Measurements from ENCODE around the gene WWOX.

Gene WWOX

GRCh38 chr16:78894886-78895285, 795.4 kb downstream of the WWOX start:
- H3K36me3 Mint-ChIP-seq, result peaks cover 5% of the 10 kb centered on the region
- peaks cover 5% of the 10 kb centered on the region for H3K9me3 Mint-ChIP-seq (ENCODE audit: low read depth)
- H3K4me3 Mint-ChIP-seq, result no peak overlapping the region
- no peak overlapping the region for H3K27ac Mint-ChIP-seq
- peaks cover 3% of the 10 kb centered on the region for H3K4me1 Mint-ChIP-seq (ENCODE audit: low read depth)
- H3K27me3 Mint-ChIP-seq, result no peaks in the 10 kb centered on the region

GRCh38 chr16:78895681-78896080, 796.2 kb downstream of the WWOX start:
- H3K9me3 Mint-ChIP-seq (ENCODE audit: low read depth), result peaks cover 5% of the 10 kb centered on the region
- H3K4me1 Mint-ChIP-seq (ENCODE audit: low read depth), result no peaks in the 10 kb centered on the region
- no peak overlapping the region for H3K4me3 Mint-ChIP-seq
- peaks cover 5% of the 10 kb centered on the region for H3K36me3 Mint-ChIP-seq
- no peaks in the 10 kb centered on the region for H3K27me3 Mint-ChIP-seq
- no peak overlapping the region for H3K27ac Mint-ChIP-seq

GRCh38 chr16:78896280-78896679, 796.8 kb downstream of the WWOX start:
- Mint-ChIP-seq H3K4me3 (no peak overlapping the region), H3K27ac (no peak overlapping the region), H3K36me3 (peaks cover 5% of the 10 kb centered on the region), H3K27me3 (no peaks in the 10 kb centered on the region), H3K4me1 (ENCODE audit: low read depth) (no peaks in the 10 kb centered on the region), H3K9me3 (ENCODE audit: low read depth) (peaks cover 5% of the 10 kb centered on the region)

DNA sequence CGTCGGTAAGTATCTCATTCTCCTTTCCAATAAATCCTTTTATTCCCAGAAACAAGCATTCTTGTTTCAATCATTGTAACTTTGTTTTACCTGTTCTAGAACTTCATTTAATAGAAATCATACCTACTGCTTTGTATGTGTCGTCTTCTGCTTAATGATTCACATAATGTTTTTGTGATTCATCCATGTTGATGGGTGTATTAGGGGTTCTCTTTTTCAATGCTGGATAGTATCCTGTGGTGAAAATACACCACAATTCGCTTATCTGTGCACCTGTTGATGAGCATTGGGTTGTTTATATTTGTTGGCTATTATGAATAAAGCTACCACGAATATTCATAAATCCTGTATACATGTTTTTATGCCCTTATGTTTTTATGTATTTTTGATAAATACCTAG, 797.8 kb downstream of the WWOX start:
- Mint-ChIP-seq H3K4me3 (no peak overlapping the region), H3K27ac (no peak overlapping the region)

DNA sequence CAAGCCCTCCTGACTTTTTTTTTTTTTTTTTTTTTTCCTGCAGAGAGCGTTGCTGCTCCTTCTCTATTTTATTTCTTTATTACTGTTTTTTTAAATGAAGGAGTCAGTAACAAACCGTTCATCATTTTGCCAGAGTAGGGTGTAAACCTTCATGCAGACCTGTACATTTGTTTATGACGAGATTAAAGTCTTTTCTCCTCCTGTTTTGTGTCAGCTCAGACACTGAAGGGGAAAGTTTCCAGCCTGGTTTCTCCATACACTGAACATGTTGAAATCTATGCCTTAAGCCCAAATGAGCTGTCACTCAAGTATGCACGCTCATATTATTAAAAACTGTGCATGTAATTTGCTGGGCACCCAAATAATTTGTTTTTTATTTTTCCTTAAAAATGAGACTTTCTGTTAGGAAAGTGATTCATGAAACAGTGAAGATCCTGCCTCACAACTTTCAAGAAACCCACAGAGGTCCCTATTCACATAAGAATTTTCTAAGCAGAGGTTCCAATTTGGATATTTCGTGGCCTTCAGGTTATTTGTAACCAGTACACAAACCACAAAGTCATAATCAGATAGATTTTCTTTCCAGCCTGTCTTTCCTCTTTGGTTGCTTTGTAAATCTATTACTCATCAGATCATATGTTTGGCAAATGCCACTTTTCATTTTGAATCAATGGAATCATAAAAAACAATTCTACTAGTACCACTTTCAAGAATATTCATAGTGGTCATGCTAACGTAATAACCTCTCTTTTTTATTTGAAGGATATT, 800.8 kb downstream of the WWOX start:
- peaks cover 4% of the 10 kb centered on the region for H3K36me3 Mint-ChIP-seq
- H3K4me3 Mint-ChIP-seq, result no peak overlapping the region
- no peak overlapping the region for H3K27ac Mint-ChIP-seq
- H3K4me1 Mint-ChIP-seq (ENCODE audit: low read depth), result no peaks in the 10 kb centered on the region
- no peaks in the 10 kb centered on the region for H3K27me3 Mint-ChIP-seq
- no peaks in the 10 kb centered on the region for H3K9me3 Mint-ChIP-seq (ENCODE audit: low read depth)

More for the DNA sequence above, 797.8 kb downstream of the WWOX start:
- H3K9me3 Mint-ChIP-seq (ENCODE audit: low read depth), result peaks cover 5% of the 10 kb centered on the region
- H3K36me3 Mint-ChIP-seq, result peaks cover 5% of the 10 kb centered on the region
- no peaks in the 10 kb centered on the region for H3K4me1 Mint-ChIP-seq (ENCODE audit: low read depth)
- no peaks in the 10 kb centered on the region for H3K27me3 Mint-ChIP-seq

- Mint-ChIP-seq H3K9me3 (ENCODE audit: low read depth) (no peaks in the 10 kb centered on the region), H3K36me3 (peaks cover 2% of the 10 kb centered on the region), H3K4me3 (no peak overlapping the region), H3K27ac (no peak overlapping the region), H3K27me3 (no peaks in the 10 kb centered on the region), H3K4me1 (ENCODE audit: low read depth) (no peaks in the 10 kb centered on the region)
Observed at GRCh38 chr16:78900966-78901365, 801.5 kb downstream of the WWOX start.

GRCh38 chr16:78902321-78902720, 802.9 kb downstream of the WWOX start:
- H3K4me1 Mint-ChIP-seq (ENCODE audit: low read depth), result no peaks in the 10 kb centered on the region
- no peaks in the 10 kb centered on the region for H3K9me3 Mint-ChIP-seq (ENCODE audit: low read depth)
- no peak overlapping the region for H3K4me3 Mint-ChIP-seq
- H3K27me3 Mint-ChIP-seq, result no peaks in the 10 kb centered on the region
- H3K27ac Mint-ChIP-seq, result no peak overlapping the region
- peaks cover 2% of the 10 kb centered on the region for H3K36me3 Mint-ChIP-seq

GRCh38 chr16:78903237-78903636, 803.8 kb downstream of the WWOX start:
- no peaks in the 10 kb centered on the region for H3K4me1 Mint-ChIP-seq (ENCODE audit: low read depth)
- no peaks in the 10 kb centered on the region for H3K27me3 Mint-ChIP-seq

GRCh38 chr16:78903843-78904242, 804.4 kb downstream of the WWOX start:
- H3K4me1 Mint-ChIP-seq (ENCODE audit: low read depth), result no peaks in the 10 kb centered on the region
- H3K27ac Mint-ChIP-seq, result no peak overlapping the region
- no peaks in the 10 kb centered on the region for H3K9me3 Mint-ChIP-seq (ENCODE audit: low read depth)
- peaks cover 2% of the 10 kb centered on the region for H3K36me3 Mint-ChIP-seq
- no peaks in the 10 kb centered on the region for H3K27me3 Mint-ChIP-seq
- no peak overlapping the region for H3K4me3 Mint-ChIP-seq

More at GRCh38 chr16:78903237-78903636, 803.8 kb downstream of the WWOX start:
- Mint-ChIP-seq H3K27ac (no peak overlapping the region), H3K36me3 (peaks cover 2% of the 10 kb centered on the region), H3K9me3 (ENCODE audit: low read depth) (no peaks in the 10 kb centered on the region), H3K4me3 (no peak overlapping the region)

GRCh38 chr16:78906135-78906534, 806.7 kb downstream of the WWOX start:
- peaks cover 7% of the 10 kb centered on the region for H3K36me3 Mint-ChIP-seq
- H3K27me3 Mint-ChIP-seq, result no peaks in the 10 kb centered on the region
- no peak overlapping the region for H3K27ac Mint-ChIP-seq
- H3K9me3 Mint-ChIP-seq (ENCODE audit: low read depth), result peaks cover 14% of the 10 kb centered on the region
- no peak overlapping the region for H3K4me3 Mint-ChIP-seq
- H3K4me1 Mint-ChIP-seq (ENCODE audit: low read depth), result no peaks in the 10 kb centered on the region

DNA sequence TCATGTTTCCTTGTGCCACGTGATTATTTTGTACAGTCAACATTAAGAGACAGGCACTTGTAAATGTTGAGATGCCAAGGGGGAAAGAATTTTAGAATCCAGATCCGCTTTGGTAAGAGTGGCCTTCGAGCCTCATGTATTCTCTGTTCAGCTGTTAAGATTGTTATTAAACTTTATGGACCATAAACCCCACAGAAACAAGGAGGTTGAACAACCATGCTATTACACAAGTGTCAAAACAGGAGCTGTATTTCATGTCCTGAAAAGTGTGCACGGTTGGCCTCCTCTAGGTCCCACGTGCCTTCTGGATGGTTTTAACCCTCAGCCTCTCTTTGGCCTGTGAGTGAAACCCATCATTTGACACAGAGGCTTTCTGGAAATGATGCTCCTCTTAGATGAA, 809.8 kb downstream of the WWOX start:
- H3K27me3 Mint-ChIP-seq, result no peaks in the 10 kb centered on the region
- H3K36me3 Mint-ChIP-seq, result peaks cover 14% of the 10 kb centered on the region
- no peaks in the 10 kb centered on the region for H3K4me1 Mint-ChIP-seq (ENCODE audit: low read depth)
- H3K27ac Mint-ChIP-seq, result no peak overlapping the region
- H3K9me3 Mint-ChIP-seq (ENCODE audit: low read depth), result peaks cover 23% of the 10 kb centered on the region
- H3K4me3 Mint-ChIP-seq, result no peak overlapping the region

DNA sequence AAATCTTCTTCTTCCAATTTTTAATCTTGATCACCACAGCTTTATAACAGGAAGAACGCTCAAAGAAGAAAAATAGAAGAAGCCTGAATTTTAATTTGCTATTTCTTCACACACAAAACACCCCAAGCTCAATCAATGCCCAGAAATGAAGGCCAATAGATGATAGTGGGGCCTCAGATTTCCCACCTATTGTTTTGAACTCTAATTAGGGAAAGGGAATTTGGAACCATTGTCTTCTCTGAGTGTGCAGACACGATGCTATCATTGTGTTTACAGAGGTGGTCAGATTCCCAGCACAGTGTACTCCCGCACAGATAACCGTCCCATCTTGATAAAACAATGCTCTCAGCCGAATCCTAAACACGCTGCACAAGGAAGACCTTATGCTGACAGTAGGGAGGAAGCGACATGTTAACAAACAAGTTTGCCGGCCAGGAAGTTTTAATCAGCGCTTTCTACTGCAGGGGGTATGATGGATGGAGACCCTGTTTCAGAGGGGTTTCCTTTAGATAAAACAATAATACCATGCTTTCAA, 816.4 kb downstream of the WWOX start:
- Mint-ChIP-seq H3K4me3 (no peak overlapping the region), H3K9me3 (ENCODE audit: low read depth) (peaks cover 37% of the 10 kb centered on the region), H3K36me3 (peaks cover 24% of the 10 kb centered on the region), H3K27ac (no peak overlapping the region), H3K27me3 (no peaks in the 10 kb centered on the region), H3K4me1 (ENCODE audit: low read depth) (peaks cover 4% of the 10 kb centered on the region)

DNA sequence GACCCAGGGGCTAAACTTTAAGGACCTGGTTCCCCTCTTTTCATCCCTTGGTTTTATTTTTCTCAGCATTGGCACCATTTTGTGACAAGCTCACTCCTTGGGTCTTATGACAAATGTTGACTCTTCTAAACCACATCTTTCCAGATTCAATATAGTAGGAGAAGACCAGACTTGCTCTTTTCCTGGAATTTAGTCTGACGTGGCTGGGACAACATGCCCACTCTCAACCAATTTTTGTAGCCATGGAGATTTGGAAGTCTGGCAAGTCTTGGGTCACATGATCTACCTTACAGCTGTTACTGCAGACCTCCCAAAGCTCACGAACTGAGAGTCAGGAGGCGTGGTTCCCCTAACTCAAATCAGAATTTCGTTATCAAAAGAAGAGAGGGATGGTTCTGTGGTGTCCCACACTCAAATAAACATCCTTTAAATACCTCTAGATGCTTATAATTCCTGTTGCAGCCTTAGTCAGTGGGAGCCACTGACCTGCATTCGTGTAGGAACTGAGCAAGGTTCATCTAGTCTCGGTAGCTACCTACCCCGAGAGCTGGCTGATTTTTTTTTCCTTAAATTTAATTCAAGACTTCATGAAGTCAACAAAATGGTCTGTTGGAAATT, 817.6 kb downstream of the WWOX start:
- peaks cover 4% of the 10 kb centered on the region for H3K4me1 Mint-ChIP-seq (ENCODE audit: low read depth)
- peaks cover 44% of the 10 kb centered on the region for H3K9me3 Mint-ChIP-seq (ENCODE audit: low read depth)

GRCh38 chr16:78918805-78919305, 819.4 kb downstream of the WWOX start:
- Mint-ChIP-seq H3K9me3 (ENCODE audit: low read depth) (peaks cover 45% of the 10 kb centered on the region), H3K27me3 (no peaks in the 10 kb centered on the region), H3K4me1 (ENCODE audit: low read depth) (peaks cover 4% of the 10 kb centered on the region), H3K27ac (no peak overlapping the region), H3K4me3 (no peak overlapping the region), H3K36me3 (peaks cover 26% of the 10 kb centered on the region)

More for the DNA sequence above, 817.6 kb downstream of the WWOX start:
- Mint-ChIP-seq H3K27me3 (no peaks in the 10 kb centered on the region), H3K4me3 (no peak overlapping the region), H3K27ac (no peak overlapping the region), H3K36me3 (peaks cover 25% of the 10 kb centered on the region)

- H3K27ac Mint-ChIP-seq, result no peak overlapping the region
- H3K36me3 Mint-ChIP-seq, result peaks cover 22% of the 10 kb centered on the region
- peaks cover 4% of the 10 kb centered on the region for H3K4me1 Mint-ChIP-seq (ENCODE audit: low read depth)
- peaks cover 44% of the 10 kb centered on the region for H3K9me3 Mint-ChIP-seq (ENCODE audit: low read depth)
- H3K27me3 Mint-ChIP-seq, result no peaks in the 10 kb centered on the region
- H3K4me3 Mint-ChIP-seq, result no peak overlapping the region
Observed at GRCh38 chr16:78919852-78920251, 820.4 kb downstream of the WWOX start.

Measured in activated naive CD8-positive, alpha-beta T cell (primary cell).